ENCODE data around the gene ERG. TPM values are rescaled to one million over a fixed set of nuclear protein-coding genes. Genes with fewer than 3 reads are reported as not detected.

Gene ERG
- total RNA-seq, 1 experiment from 2014 or later: not detected

DNA sequence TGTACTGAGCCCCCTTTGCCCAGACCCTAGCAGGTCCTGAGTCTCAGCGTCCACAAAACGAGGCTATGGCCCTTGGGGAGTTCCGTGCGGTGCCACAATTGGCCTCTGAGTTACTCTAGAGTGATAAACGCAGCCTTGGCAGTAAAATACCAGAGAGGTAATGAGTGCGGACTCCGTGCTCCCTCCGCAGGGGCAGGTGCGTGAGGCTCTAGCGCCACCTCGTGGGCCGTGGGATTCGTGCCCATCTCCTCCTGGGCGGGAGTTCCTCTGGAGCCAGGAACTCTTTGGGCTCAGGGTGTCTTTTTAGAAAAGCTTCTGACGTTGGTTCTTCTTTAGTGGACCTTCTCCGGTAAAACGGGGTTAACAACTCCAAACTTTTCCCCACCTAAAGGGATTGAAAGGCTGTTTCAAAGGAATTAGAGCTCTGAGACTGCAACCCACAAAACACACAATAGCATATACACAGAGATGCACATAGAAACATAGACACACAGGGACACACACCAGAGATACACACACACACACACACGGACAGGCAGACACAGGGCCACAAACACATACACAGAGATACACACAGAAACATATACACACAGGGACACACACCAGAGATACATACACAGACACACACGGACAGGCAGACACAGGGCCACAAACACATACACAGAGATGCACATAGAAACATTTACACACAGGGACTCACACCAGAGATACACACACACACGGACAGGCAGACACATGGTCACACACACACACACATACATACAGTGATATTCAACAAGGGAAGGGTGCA is 142.1 kb downstream of the ERG start:
- Histone ChIP-seq H3K36me3 (ENCODE audit: low read depth, low read length) (no peaks in the 10 kb centered on the region), H4K20me1 (ENCODE audit: low read length) (no peaks in the 10 kb centered on the region), H3K27me3 (ENCODE audit: low read length) (no peaks in the 10 kb centered on the region), H3K9ac (ENCODE audit: low read length) (no peak overlapping the region), H3K79me2 (ENCODE audit: low read length) (no peaks in the 10 kb centered on the region), H3K9me3 (ENCODE audit: low read length) (no peaks in the 10 kb centered on the region), H3K4me2 (ENCODE audit: low read length) (no peak overlapping the region), H3K9me2 (replicated peaks; ENCODE audit: low read length) (no peaks in the 10 kb centered on the region), H2AFZ (ENCODE audit: low read length) (peak overlapping the region; percentile 24; the same call in 1 of the 2 replicates), H3K4me1 (ENCODE audit: insufficient read depth, low read length) (peaks cover 14% of the 10 kb centered on the region), H3F3A (ENCODE audit: low read length, unreplicated experiment) (no peaks in the 10 kb centered on the region), H3K27ac (ENCODE audit: low read length) (no peak overlapping the region), H3K4me3 (ENCODE audit: low read length) (no peak overlapping the region)
- no peak for TF ChIP-seq EZH2phosphoT487 (IDR thresholded peaks at IDR 0.05; ENCODE audit: borderline replicate concordance, low read length)
- no peak for TF ChIP-seq EZH2 (IDR thresholded peaks at IDR 0.05; ENCODE audit: low read length, unreplicated experiment)
- TF ChIP-seq, protein P1, sequence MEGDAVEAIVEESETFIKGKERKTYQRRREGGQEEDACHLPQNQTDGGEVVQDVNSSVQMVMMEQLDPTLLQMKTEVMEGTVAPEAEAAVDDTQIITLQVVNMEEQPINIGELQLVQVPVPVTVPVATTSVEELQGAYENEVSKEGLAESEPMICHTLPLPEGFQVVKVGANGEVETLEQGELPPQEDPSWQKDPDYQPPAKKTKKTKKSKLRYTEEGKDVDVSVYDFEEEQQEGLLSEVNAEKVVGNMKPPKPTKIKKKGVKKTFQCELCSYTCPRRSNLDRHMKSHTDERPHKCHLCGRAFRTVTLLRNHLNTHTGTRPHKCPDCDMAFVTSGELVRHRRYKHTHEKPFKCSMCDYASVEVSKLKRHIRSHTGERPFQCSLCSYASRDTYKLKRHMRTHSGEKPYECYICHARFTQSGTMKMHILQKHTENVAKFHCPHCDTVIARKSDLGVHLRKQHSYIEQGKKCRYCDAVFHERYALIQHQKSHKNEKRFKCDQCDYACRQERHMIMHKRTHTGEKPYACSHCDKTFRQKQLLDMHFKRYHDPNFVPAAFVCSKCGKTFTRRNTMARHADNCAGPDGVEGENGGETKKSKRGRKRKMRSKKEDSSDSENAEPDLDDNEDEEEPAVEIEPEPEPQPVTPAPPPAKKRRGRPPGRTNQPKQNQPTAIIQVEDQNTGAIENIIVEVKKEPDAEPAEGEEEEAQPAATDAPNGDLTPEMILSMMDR (conservative IDR thresholded peaks at IDR 0.05; ENCODE audit: low read depth, low read length): peak; percentile 97
- DNase-seq (peak; percentile 87), ATAC-seq (peak; percentile 84)
- no TSS peak for BruUV-seq (replicated peaks)
- CTCF ChIA-PET: interaction anchor here (1.1 kb wide), 1 partner anchor 656 kb away, joined by 3 read pairs; no protein-coding TSS in a partner anchor
- POLR2A ChIA-PET (ENCODE audit: unreplicated experiment): no interaction called here
- intact Hi-C loops (cut with micrococcal nuclease): loop anchor here (1.0 to 5.0 kb wide), 5 partner anchors 137 to 656 kb away; no protein-coding TSS in a partner anchor

DNA sequence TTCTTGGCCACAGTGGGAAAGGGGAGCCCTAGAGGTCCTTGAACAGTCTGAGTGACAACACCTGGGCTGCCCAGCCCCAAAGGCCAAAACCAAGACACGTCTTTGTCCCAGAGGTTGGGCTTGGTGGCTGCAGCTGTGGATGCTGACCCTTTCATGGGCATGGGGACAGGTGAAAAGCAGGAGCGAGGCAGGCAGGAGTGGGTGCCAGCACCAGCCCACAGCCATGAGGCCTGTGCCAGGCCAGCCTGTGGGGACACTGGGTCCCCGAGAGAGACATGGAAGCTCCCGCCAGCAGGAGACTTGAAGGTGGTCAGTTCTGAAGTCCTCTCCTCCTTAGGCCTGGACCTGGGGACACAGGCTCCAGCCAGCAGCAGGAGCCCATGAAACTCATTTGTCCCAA is 142.9 kb downstream of the ERG start:
- TF ChIP-seq EZH2 (IDR thresholded peaks at IDR 0.05; ENCODE audit: low read length, unreplicated experiment) (no peak), EZH2phosphoT487 (IDR thresholded peaks at IDR 0.05; ENCODE audit: borderline replicate concordance, low read length) (no peak)
- TF ChIP-seq, protein P1 (conservative IDR thresholded peaks at IDR 0.05; ENCODE audit: low read depth, low read length): no peak
- Histone ChIP-seq H3K4me2 (ENCODE audit: low read length) (no peak overlapping the region), H3K9ac (ENCODE audit: low read length) (no peak overlapping the region), H3K4me3 (ENCODE audit: low read length) (no peak overlapping the region), H3K27ac (ENCODE audit: low read length) (no peak overlapping the region), H3K79me2 (ENCODE audit: low read length) (no peaks in the 10 kb centered on the region), H3K27me3 (ENCODE audit: low read length) (no peaks in the 10 kb centered on the region), H3K9me2 (replicated peaks; ENCODE audit: low read length) (no peaks in the 10 kb centered on the region), H3K9me3 (ENCODE audit: low read length) (no peaks in the 10 kb centered on the region), H2AFZ (ENCODE audit: low read length) (no peak overlapping the region), H4K20me1 (ENCODE audit: low read length) (no peaks in the 10 kb centered on the region), H3K36me3 (ENCODE audit: low read depth, low read length) (no peaks in the 10 kb centered on the region), H3K4me1 (ENCODE audit: insufficient read depth, low read length) (peaks cover 15% of the 10 kb centered on the region), H3F3A (ENCODE audit: low read length, unreplicated experiment) (no peaks in the 10 kb centered on the region)
- ChIA-PET POLR2A (ENCODE audit: unreplicated experiment) (no interaction called here), CTCF (interaction anchor here (1.0 kb wide), 1 partner anchor 136 kb away, joined by 6 read pairs; no protein-coding TSS in a partner anchor)
- ATAC-seq: no peak
- BruUV-seq (replicated peaks): no TSS peak
- no peak for DNase-seq
- intact Hi-C loops (cut with micrococcal nuclease): loop anchor here (5.0 kb wide), 1 partner anchor 598 kb away; no protein-coding TSS in a partner anchor

DNA sequence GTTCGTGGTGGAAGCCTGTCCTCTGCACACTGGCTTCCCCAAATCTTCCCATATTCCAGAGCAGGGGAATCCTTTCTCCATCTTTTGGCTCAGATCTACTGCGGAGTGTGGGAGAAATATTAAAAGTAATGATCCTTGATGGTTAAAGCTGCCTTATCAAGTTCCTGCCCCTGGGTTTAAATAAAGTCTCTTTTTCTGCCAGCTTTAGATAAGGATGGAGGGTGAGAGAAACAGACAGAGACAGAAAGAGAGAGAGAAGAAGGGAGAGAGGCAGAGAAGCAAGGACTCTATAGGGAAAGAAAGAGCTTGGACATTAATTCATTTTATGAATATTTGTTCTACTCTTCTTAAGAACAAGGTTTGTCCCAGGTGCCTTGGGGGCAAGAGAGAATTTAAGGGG is 143.5 kb downstream of the ERG start:
- Histone ChIP-seq H4K20me1 (ENCODE audit: low read length) (no peaks in the 10 kb centered on the region), H3K9me2 (replicated peaks; ENCODE audit: low read length) (no peaks in the 10 kb centered on the region), H3K79me2 (ENCODE audit: low read length) (no peaks in the 10 kb centered on the region), H3K27me3 (ENCODE audit: low read length) (no peaks in the 10 kb centered on the region), H3K9ac (ENCODE audit: low read length) (no peak overlapping the region), H3K27ac (ENCODE audit: low read length) (no peak overlapping the region), H3K36me3 (ENCODE audit: low read depth, low read length) (no peaks in the 10 kb centered on the region), H3K4me1 (ENCODE audit: insufficient read depth, low read length) (peaks cover 15% of the 10 kb centered on the region), H3K4me2 (ENCODE audit: low read length) (no peak overlapping the region), H3K4me3 (ENCODE audit: low read length) (no peak overlapping the region), H3K9me3 (ENCODE audit: low read length) (no peaks in the 10 kb centered on the region), H2AFZ (ENCODE audit: low read length) (no peak overlapping the region), H3F3A (ENCODE audit: low read length, unreplicated experiment) (no peaks in the 10 kb centered on the region)
- ATAC-seq (no peak), DNase-seq (no peak)
- no peak for TF ChIP-seq EZH2phosphoT487 (IDR thresholded peaks at IDR 0.05; ENCODE audit: borderline replicate concordance, low read length)
- TF ChIP-seq EZH2 (IDR thresholded peaks at IDR 0.05; ENCODE audit: low read length, unreplicated experiment): no peak
- TF ChIP-seq, protein P1 (conservative IDR thresholded peaks at IDR 0.05; ENCODE audit: low read depth, low read length): no peak
- CTCF ChIA-PET: interaction anchor here (1.0 kb wide), 1 partner anchor 135 kb away, joined by 6 read pairs; no protein-coding TSS in a partner anchor
- POLR2A ChIA-PET (ENCODE audit: unreplicated experiment): no interaction called here
- intact Hi-C loops (cut with micrococcal nuclease): loop anchor here (5.0 kb wide), 2 partner anchors 182 to 597 kb away; no protein-coding TSS in a partner anchor
- no TSS peak for BruUV-seq (replicated peaks)
